ENCODE measurements around the gene TNRC18.
A peak's percentile ranks its signal among the peaks of the same experiment; 100 is the strongest.

Gene TNRC18

DNA sequence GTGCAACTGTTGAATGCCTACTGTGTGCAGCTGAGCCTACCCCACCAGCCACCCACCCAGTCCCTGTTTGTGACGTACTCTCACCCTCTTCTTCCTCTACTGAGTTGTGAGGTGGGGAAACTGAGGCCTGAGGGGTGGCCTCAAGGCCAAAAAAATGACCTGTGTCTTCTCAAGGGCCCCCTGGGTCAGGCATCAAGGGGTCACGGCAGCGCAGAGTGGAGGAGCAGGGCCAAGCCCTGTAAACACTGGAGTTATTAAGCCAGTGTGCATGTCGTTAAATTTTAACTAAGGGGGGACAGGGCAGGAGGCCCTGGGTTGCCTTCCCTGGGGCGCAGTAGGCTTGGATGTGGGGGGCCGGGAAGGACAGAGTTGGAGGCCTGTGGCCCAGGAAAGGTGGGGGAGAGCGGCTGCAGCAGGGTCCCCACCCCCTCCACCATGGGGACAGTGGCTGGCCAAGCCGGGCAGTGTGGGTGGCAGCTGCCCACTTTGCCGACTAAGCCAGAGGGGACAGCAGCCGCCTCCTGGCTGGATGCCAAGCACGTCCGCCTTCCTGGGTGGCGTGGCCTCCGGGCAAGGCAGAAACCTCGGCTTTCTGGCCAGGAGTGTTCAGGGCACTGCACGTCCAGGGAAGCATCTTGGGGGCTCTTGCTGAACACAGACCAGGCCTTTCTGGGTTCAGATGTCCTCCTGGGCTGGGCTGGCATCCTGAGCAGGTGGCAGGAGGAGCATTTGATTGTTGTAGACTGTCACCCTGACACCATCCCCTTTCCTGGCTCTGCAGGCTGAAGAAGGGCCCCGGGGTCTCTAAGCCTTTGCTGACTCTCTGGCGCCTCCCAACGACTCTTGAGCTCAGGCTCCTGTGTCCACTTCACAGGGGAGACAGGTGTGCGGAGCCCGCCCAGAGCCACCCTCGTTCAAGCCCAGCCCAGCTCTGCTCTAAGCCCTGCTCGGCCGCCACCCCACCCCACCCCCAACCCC, 139.0 kb downstream of the TNRC18 start:
- TF ChIP-seq ZBTB7A (IDR thresholded peaks at IDR 0.05; ENCODE audit: low read depth) (peak; percentile 38; the same call in 1 of the 2 replicates), FOXM1 (IDR thresholded peaks at IDR 0.05; ENCODE audit: borderline replicate concordance, low read depth) (no peak), NFIC (IDR thresholded peaks at IDR 0.05) (peak; percentile 70), RAD21 (IDR thresholded peaks at IDR 0.05; ENCODE audit: low read depth) (peak; percentile 66)

- TF ChIP-seq ZBTB7A (IDR thresholded peaks at IDR 0.05; ENCODE audit: low read depth), result peak; percentile 65; the same call in 1 of the 2 replicates
- TF ChIP-seq, protein P1, sequence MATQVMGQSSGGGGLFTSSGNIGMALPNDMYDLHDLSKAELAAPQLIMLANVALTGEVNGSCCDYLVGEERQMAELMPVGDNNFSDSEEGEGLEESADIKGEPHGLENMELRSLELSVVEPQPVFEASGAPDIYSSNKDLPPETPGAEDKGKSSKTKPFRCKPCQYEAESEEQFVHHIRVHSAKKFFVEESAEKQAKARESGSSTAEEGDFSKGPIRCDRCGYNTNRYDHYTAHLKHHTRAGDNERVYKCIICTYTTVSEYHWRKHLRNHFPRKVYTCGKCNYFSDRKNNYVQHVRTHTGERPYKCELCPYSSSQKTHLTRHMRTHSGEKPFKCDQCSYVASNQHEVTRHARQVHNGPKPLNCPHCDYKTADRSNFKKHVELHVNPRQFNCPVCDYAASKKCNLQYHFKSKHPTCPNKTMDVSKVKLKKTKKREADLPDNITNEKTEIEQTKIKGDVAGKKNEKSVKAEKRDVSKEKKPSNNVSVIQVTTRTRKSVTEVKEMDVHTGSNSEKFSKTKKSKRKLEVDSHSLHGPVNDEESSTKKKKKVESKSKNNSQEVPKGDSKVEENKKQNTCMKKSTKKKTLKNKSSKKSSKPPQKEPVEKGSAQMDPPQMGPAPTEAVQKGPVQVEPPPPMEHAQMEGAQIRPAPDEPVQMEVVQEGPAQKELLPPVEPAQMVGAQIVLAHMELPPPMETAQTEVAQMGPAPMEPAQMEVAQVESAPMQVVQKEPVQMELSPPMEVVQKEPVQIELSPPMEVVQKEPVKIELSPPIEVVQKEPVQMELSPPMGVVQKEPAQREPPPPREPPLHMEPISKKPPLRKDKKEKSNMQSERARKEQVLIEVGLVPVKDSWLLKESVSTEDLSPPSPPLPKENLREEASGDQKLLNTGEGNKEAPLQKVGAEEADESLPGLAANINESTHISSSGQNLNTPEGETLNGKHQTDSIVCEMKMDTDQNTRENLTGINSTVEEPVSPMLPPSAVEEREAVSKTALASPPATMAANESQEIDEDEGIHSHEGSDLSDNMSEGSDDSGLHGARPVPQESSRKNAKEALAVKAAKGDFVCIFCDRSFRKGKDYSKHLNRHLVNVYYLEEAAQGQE (IDR thresholded peaks at IDR 0.05; ENCODE audit: low read depth), result no peak
These were observed 140.0 kb downstream of the TNRC18 start for GRCh38 chr7:5283421-5284303.

- no peak for TF ChIP-seq CEBPB (IDR thresholded peaks at IDR 0.05)
- no peak for TF ChIP-seq EGR1 (IDR thresholded peaks at IDR 0.05)
- no peak for TF ChIP-seq ZBTB7A (IDR thresholded peaks at IDR 0.05; ENCODE audit: low read depth)
- TF ChIP-seq TEAD4 (IDR thresholded peaks at IDR 0.05), result no peak
- TF ChIP-seq YY1 (IDR thresholded peaks at IDR 0.05; ENCODE audit: low read depth), result no peak
- TF ChIP-seq CREB1 (IDR thresholded peaks at IDR 0.05; ENCODE audit: low read depth), result no peak
- TF ChIP-seq EP300 (IDR thresholded peaks at IDR 0.05; ENCODE audit: borderline replicate concordance), result no peak
- no peak for TF ChIP-seq NFIC (IDR thresholded peaks at IDR 0.05)
- TF ChIP-seq, protein P1 (IDR thresholded peaks at IDR 0.05; ENCODE audit: low read depth), result no peak
- TF ChIP-seq FOXM1 (IDR thresholded peaks at IDR 0.05; ENCODE audit: borderline replicate concordance, low read depth), result no peak
- no peak for TF ChIP-seq USF1 (IDR thresholded peaks at IDR 0.05)
- no peak for TF ChIP-seq MAX (IDR thresholded peaks at IDR 0.05)
- TF ChIP-seq RAD21 (IDR thresholded peaks at IDR 0.05; ENCODE audit: low read depth), result no peak
- no peak for TF ChIP-seq TAF1 (IDR thresholded peaks at IDR 0.05; ENCODE audit: low read depth)
- no peak for TF ChIP-seq TCF12 (IDR thresholded peaks at IDR 0.05; ENCODE audit: low read depth)
These were observed 140.9 kb downstream of the TNRC18 start, which contains the start of gene SLC29A4 for GRCh38 chr7:5282543-5283316. Gene SLC29A4, plus strand, starts transcription at chr7:5282943. Its CDS starts 4,874 bp downstream, at chr7:5287817.

- no peak for TF ChIP-seq TCF12 (IDR thresholded peaks at IDR 0.05; ENCODE audit: low read depth)
- no peak for TF ChIP-seq MAX (IDR thresholded peaks at IDR 0.05)
- TF ChIP-seq USF1 (IDR thresholded peaks at IDR 0.05), result peak; percentile 65
These were observed 143.9 kb downstream of the TNRC18 start for GRCh38 chr7:5279734-5280133.

DNA sequence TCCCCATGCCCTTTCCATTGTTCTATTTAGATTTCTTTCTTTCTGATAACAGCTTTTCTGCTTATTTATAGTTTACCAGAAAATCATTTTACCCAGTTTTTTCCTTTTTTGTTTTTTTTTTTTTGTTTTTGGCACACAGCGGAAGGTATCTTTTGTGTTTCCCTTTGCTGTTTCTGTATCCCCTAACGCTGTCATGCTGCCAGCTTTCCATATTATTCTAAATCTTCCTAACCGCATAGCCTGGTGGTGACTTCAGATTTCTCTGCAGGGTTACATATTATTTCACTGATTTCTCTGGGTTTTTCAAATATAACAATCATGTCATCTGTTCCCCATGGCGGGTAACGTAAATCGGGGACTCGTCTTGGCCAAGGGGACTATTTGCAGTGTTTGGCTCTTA, 144.9 kb downstream of the TNRC18 start:
- no peak for TF ChIP-seq CEBPB (IDR thresholded peaks at IDR 0.05)
- TF ChIP-seq, protein P1 (IDR thresholded peaks at IDR 0.05; ENCODE audit: low read depth), result no peak
- no peak for TF ChIP-seq TCF12 (IDR thresholded peaks at IDR 0.05; ENCODE audit: low read depth)
- TF ChIP-seq ZBTB7A (IDR thresholded peaks at IDR 0.05; ENCODE audit: low read depth), result no peak
- no peak for TF ChIP-seq EGR1 (IDR thresholded peaks at IDR 0.05)
- TF ChIP-seq EP300 (IDR thresholded peaks at IDR 0.05; ENCODE audit: borderline replicate concordance), result no peak
- TF ChIP-seq USF1 (IDR thresholded peaks at IDR 0.05), result no peak

Data from Ishikawa (cell line).